GM21390 (cell line): ENCODE measurements around the gene METTL15.
"Not testable (repeated sequence)": the region's sequence is repeated elsewhere in the genome, so short reads cannot be mapped to it uniquely, and the experiment has no call there.

Experiments used
- ATAC-seq: cut with Tn5 transposase; IDR thresholded peaks from one replicate; pipeline ENCODE4 v1.9.1; 2021; ENCODE audit not compliant: unreplicated experiment

METTL15 gene

DNA sequence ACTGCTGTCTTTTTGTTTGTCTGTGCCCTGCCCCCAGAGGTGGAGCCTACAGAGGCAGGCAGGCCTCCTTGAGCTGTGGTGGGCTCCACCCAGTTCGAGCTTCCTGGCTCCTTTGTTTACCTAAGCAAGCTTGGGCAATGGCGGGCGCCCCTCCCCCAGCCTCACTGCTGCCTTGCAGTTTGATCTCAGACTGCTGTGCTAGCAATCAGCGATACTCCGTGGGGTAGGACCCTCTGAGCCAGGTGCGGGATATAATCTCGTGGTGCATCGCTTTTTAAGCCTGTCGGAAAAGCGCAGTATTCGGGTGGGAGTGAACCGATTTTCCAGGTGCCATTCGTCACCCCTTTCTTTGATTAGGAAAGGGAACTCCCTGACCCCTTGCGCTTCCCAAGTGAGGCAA is 269.9 kb downstream of the METTL15 start:
- not testable (repeated sequence) for ATAC-seq
